HG03039 (cell line): ENCODE results near the gene DGUOK.
"Not testable (repeated sequence)": the region's sequence is repeated elsewhere in the genome, so short reads cannot be mapped to it uniquely, and the experiment has no call there.

Source experiments
- ATAC-seq: cut with Tn5 transposase; IDR thresholded peaks from one replicate; pipeline ENCODE4 v1.9.1; 2021; ENCODE audit warnings: mild to moderate bottlenecking, moderate library complexity; ENCODE audit not compliant: unreplicated experiment

The DGUOK gene

GRCh38 chr2:73899801-73900336 is 26.8 kb upstream of the DGUOK start:
- ATAC-seq: no peak

GRCh38 chr2:73901143-73901542 is 25.5 kb upstream of the DGUOK start:
- no peak for ATAC-seq

GRCh38 chr2:73902284-73902683 is 24.4 kb upstream of the DGUOK start:
- ATAC-seq: no peak

DNA sequence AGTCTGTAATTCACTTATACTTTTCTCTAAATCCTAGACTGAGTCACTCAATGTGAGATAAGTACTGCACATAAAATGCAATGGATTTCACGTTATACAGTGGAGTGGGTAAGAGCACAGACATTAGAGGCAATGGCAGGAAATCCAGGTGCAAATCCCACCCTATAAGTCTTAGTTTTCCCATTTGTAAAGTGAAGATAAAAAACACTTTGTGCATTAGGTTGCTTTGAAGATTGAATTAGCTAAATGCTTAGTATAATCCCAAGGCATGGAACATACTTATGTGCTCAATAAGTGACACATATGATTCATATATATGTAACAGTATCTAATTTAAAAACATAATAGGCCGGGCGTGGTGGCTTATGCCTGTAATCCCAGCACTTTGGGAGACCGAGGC is 23.4 kb upstream of the DGUOK start:
- no peak for ATAC-seq

- ATAC-seq: not testable (repeated sequence)
Measured at GRCh38 chr2:73903949-73904613, 22.6 kb upstream of the DGUOK start.

- ATAC-seq: no peak
Measured at GRCh38 chr2:73904952-73905351, 21.7 kb upstream of the DGUOK start.

DNA sequence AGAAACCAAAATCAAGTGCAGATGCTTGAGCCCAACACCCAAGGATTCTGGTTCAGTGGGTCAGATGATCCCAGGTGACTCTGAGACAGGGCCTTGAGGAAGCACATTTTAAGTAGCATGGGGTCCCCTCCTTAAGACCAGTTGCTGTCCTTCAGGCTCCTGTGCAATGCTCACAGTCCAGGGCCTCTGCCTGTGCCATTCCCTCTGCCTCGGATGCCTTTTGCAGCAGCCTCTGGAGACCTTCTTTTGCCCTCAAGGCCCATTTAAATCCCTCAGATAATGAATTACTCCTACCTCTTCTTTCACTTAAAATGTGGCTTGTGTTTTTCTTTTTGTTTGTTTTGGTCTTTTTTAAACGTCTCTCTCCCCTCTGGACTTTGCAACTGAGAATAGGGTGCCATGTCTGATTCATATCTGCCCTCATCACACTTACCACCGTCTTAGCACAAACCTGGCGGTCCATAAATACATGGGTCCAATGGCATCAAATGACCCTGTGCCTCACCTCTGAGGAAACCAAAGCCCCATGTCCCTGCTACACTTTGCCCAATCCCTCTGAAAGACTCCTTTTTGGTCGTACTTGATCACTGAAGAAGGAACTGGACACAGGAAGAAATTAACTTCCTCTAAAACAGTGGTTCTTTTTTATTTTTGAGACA is 19.7 kb upstream of the DGUOK start:
- ATAC-seq: no peak

GRCh38 chr2:73907840-73908452 is 18.7 kb upstream of the DGUOK start:
- ATAC-seq: no peak

- no peak for ATAC-seq
Measured at GRCh38 chr2:73908689-73909652, 17.7 kb upstream of the DGUOK start.

DNA sequence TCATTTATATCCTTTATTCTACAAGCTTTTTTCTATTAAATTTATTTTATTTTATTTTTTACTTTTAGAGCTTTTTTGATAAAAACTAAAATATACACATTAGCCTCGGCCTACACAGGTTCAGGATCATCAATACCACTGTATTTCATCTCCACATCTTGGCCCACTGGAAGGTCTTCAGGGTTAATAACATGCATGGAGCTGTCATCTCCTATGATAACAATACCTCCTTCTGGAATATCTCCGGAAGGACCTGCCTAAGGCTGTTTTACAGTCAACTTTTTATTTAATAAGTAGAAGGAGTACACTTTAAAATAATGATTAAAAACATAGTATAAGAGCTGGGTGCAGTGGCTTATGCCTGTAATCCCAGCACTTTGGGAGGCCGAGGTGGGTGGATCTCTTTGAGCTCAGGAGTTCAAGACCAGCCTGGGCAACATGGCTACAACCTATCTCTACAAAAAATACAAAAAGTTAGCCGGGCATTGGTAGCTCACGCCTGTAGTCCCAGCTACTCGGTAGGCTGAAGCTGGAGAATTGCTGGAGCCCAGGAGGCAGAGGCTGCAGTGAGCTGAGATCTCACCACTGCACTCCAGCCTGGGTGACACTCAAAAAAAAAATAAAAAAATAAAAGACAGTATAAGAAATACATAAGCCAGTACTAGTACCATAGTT is 15.7 kb upstream of the DGUOK start:
- no peak for ATAC-seq

DNA sequence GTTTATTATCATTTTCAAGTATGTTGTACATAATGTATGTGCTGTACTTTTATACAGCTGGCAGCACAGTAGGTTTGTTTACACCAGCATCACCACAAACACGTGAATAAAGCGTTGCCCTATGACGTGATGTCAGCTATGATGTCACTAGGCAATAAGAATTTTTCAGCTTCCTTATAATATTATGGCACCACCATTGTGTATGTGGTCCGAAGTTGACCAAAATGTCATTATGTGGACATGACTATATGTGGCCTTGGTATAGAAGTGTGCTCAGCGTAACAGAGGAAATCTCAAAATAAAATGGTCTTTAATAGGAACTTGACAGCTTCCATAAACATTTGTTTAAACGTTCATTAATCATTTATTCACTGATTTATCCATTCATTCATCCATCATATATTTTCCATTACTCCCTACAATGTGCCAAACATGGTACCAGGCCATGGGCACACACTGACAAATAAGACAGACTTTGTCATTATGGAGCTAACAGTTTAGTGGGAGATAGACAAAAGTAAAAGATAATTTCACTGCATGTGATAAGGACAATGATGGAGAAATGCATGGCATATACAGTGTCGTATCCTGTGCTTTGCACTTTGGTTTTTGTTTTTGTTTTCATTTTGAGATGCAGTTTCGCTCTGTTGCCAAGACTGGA is 15.0 kb upstream of the DGUOK start:
- ATAC-seq: no peak

DNA sequence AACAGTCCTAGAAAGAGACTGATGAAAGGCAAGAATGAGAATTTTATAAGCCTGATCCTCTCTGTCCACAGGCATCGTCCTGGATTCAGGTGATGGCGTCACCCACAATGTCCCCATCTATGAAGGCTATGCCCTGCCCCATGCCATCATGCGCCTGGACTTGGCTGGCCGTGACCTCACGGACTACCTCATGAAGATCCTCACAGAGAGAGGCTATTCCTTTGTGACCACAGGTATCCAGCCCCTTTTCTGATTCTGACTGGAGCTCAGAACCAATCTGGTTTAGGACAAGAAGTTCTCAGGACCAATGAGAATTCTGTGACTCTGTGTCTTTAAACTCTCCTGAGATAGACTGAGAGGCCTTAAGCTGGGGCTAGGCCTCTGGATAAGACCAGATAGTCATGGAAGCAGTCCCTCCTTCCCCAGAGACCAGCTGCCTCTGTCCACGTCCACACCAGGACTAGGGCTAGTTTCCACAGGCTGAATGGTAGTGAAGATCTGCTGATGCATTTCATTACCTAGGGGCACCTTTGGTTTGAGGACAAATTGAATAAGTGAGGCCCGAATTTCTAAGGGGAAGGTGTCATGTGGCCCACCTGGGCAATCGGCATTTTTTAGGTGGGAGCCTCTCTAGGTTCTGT is 13.1 kb upstream of the DGUOK start:
- no peak for ATAC-seq

- no peak for ATAC-seq
Measured at GRCh38 chr2:73914667-73915066, 12.0 kb upstream of the DGUOK start.

GRCh38 chr2:73915437-73915993 is 11.2 kb upstream of the DGUOK start:
- ATAC-seq: no peak

GRCh38 chr2:73916666-73917065 is 10.0 kb upstream of the DGUOK start:
- ATAC-seq: no peak

DNA sequence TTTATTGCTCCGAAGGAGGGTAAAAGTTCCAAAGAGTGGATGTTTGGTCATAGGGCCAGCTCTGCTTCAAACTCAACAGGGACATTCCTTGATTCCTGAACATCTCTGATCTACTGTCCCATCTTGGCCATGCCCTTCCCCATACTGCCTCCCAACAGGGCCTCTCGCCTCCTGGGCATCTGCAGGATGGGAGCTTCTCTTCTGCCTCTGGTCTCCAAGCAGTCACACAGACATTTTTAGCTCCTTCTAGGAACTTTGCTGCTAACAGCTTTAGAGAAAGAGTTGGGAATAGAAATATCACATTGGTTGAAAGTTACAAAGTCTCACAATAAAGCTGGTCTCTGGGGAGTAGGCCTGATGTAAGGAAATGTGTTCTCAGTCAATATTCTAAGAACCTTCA is 9.4 kb upstream of the DGUOK start:
- ATAC-seq: no peak

GRCh38 chr2:73917696-73918207 is 8.9 kb upstream of the DGUOK start:
- ATAC-seq: no peak

GRCh38 chr2:73918856-73919255 is 7.8 kb upstream of the DGUOK start:
- no peak for ATAC-seq
